Astrocyte of the hippocampus (primary cell): ENCODE results near the gene SECISBP2.

Source experiments
- DNase-seq: peaks from one replicate; pipeline ENCODE4 v3.0.0; 2011; ENCODE audit warnings: low read depth, low spot score

SECISBP2 gene

GRCh38 chr9:89408628-89409101 is 90.4 kb downstream of the SECISBP2 start:
- DNase-seq = no peak
